GM18508 (cell line): ENCODE measurements around the gene TOR1B.

Source experiments
- ATAC-seq: cut with Tn5 transposase; IDR thresholded peaks from one replicate; pipeline ENCODE4 v1.9.1; 2021; ENCODE audit warnings: moderate number of reproducible peaks; ENCODE audit not compliant: insufficient read depth, unreplicated experiment

The TOR1B gene

DNA sequence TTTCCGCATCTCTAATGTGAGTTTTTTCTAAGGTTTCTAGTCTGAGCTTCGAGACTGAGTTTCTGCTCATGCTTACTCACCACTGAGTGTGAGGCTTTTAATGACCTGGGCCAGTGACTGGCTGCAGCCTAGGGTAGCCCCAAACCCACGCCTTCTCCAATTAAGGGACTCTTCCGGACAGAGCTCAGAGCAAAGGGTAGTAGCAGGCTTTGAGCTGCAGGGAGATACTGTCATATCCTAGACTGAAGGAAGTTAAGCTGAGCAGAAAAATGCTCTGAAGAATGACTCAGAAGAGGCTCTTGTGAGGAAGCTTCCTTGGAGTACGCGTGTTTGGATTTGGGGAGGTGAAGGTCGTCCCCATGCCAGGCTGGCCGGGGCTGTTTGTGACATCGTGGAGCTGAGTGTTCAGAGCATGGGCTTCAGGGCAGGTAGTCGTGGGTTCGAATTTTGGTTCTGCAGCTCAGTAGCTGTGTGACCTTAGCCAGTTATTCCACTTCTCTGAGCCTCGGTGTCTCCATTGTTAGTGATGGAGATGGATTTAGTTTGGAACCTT lies 35.8 kb downstream of the TOR1B start:
- ATAC-seq = no peak

DNA sequence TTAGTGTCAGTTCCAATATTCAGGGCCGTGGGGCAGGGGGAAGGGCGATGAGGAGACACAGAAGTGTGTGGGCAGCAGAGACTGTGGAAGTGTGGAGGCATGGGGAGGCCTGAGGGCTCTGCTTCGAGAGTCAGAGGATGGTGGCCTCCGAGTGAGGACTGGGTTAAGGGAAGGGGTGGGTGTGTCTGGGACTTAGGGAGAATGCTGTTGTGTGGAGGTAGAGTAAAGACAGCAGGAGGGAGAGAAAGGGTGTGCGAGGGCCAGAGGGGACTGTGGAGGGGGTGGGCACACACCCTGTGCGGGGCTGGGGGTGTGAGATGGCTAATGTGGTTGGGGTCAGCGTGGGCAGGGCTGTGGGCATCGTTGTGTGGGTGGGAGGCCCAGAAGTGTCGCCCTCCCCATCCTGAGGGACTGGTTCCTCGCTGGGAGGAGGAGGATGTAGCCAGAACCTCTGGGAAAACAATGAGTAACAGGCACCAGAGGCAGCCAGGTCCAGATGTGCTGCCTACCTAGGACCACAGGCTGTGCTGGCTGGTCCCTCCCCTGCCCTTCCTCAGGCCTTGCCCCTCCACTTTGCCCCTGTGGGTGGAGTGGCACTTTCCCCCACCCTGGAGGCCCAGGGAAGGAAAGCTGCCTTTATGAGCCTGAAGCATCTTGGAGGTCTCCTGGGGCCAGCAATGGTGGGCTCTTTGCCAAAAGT lies 36.5 kb downstream of the TOR1B start:
- no peak for ATAC-seq

DNA sequence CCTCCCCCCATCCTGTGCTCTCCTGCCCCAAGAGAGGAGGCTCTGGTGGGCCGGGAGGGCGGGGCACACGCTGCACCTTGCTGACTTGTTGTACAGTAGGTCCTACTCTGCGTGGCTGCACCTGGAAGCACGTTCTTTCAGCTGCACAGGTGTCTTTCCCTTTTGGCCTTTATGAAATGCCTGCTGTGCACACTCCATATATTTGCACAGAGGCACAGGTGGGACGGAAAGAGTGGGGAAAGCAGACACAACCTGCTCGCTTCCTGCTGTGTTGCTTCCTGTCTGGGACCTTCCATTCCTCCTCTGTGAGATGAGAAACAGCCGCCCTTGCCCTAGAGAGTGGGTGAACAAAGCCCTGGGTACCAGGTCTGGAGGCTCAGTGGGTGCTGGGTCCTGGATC lies 37.0 kb downstream of the TOR1B start:
- ATAC-seq = no peak

DNA sequence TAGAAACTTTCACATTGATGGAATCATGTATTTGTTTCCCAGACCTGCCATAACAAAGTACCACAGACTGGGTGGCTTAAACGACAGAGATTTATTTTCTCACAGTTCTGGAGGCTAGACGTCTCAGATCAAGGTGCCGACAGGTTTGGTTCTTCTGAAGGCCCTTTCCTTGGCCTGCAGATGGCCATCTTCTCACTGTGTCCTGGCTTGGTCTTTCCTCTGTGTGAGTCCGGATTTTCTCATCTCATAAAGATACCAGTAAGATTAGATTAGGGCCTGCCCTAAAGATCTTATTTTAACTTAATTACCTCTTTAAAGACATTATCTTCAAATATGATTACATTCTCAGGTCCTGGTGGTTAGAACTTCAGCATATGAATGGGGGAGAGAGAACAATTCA lies 38.1 kb downstream of the TOR1B start:
- ATAC-seq = no peak

DNA sequence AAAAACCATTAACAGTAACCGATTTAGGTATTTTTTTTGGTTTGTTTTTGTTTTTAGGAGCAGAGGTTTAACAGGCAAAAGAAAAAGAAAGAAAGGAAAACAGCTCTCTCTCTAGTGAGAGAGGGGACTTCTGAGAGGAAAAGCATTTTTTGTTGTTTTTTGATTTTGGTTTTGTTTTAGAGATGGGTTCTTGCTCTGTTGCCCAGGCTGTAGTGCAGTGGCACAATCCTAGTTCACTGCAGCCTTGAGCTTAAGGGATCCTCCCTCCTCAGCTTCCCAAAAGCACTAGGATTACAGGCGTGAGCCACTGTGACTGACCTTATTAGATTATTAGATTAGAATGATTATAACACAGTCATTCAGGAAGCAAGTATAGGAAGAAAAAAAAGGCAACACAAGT lies 42.4 kb downstream of the TOR1B start:
- no peak for ATAC-seq

DNA sequence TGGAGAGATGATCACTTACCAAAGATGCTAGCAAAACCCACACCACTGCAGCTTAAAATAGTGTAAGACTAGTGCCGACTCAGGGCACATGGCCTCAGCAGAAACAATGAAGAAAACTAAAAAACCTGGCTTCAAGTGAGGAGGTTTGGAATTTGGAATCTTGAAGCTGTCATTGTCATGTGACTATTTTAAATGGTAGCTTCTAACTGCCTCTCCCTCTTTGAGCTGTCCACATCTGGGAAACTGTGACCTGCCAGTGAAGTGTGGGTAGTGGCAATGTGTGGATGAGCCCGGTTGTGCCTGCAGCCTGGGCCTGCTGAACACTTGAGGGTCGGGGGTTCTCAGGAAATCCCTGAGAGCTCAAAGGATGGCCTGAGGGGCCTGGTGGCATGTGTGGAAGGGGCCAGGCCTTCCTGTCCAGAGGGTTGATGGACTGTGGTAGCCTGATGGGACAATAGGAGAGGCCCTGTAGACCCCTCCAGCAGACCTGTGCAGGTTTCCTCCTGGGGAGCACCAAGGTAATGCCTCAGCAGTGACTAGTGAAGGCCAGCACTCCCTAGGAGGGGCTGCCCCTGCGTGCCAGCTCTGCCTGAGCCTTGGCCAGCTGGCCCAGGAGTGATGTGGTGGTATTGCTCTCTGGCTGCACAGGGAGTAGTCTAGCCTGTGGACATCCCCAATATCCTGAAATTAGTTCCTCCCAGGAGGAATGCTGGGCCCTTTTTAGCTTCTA lies 45.9 kb downstream of the TOR1B start:
- ATAC-seq = no peak

DNA sequence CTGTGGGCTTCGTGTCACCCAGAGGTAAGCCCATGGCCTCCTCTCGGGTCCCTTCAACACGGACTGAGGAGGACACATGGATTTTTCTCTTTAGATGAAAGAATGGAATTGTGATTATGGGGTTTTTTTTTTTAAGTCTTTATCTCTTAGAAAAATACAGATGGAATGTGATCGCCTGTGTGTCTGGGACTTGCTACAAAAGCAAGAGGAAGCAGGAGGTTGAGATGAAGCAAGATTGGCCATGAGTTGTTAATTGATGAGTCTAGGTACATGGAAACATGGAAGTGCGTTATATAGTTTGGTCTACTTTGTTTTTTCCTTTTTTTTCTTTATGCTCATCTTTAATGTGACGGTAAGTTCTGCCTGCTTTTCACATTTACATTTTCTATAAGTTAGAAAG lies 46.9 kb downstream of the TOR1B start:
- no peak for ATAC-seq

DNA sequence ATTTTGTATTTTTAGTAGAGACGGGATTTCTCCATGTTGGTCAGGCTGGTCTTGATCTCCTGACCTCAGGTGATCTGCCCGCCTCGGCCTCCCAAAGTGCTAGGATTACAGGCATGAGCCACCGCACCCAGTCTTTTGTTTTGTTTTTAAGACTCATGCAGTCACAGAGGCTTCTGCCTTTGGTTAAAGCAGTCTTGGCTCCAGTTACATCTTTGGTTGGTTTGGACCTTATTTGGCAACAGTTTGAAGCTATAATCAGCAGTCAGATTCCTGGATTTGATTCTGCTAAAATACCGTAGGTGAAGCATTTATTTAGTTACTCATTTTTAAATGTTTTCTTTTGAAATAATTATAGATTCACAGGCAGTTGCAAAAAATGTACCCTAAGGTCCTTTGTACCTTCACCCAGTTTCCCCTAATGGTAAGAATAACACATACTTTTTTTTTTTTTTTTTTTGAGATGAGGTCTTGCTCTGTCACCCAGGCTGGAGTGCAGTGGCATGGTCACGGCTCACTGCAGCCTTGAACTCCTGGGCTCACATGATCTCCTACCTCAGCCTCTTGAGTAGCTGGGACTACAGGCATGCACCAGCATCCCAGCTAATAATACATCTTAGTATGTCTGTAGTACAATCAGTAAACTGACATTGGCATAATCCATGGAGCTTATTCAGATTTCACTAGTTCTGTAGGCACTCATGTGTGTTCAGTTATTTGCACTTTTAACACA lies 48.0 kb downstream of the TOR1B start:
- ATAC-seq = no peak

DNA sequence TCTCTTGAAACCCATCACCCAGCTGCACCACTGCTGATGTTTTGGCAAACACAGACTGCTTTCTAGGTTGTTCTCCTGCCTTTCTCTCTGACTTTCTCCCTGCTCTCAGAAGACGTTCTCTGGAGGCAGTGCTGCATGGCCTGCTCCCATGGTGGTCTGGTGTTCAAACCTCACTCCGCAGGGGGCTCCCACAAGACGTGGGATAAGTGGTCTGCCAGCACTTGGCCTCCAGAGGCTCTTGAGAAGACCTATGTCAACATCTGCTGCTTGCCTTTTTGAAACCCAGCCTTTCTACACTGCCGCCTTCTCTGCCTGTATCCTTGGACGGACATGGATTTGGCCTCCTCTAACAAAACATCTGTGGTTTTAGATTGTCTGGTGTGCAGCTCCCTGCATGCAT lies 48.8 kb downstream of the TOR1B start:
- ATAC-seq = no peak

DNA sequence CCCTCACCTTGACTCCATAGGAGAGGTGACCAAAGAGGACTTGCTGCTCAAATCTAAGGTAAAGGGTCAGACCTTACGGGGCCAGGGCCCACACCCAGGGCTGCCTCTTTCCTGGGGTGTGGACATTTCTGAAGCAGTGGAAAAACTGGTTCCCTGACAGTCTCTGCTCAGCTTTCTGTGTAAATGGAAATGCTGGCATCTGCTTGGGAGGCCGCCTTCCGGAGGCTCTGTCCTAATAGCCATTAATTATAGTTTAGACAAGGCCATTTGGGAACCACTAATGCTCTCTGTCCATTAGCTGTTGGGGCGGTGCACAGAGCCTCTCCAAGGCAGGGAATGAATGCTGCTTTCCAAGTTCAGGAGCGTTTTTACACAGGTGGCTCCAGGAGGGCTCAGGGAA lies 49.6 kb downstream of the TOR1B start:
- ATAC-seq = no peak

DNA sequence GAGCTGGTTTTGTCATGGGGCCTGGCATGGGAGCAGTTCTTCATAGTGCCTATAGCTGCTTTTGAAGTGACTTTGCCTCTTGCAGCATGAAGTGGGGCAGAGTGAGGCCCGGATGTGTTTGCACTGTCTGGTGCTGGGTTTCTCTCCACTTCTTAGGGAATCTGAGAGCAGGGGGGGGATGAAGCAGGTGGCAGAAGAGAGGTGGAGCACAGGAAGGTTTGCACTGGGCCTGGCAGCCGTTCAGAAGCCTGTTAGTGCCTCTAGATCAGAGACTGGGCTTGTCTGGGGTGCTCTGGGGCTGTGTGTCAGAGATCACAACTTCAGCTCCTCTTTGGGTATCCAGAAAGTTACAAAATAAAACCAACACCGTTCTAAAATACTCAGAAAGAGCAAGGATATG lies 50.6 kb downstream of the TOR1B start:
- ATAC-seq = no peak

DNA sequence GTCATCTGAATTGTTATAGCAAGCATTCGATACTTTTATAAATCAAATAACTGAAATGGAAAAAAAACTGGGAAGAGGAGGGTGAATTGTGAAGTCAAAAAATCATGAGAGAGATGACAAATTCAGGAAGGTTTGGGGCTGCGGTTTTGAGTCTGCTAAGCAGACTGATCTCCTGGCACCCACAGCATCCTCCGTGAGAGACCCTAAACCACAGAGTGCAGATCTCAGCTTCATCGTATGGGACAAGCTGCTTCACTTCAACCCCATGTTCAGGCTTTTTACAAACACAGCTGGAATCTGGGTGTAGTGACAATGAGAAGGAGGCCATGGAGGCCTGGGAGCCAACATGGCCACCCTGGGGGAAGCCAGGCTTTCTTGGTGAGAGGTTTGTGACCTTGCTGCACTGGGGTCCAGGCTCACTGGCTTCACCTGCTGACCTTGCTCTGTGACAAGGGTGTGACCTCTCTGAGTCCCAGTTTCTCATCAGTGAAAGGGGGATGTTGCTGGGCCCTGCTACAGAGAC lies 51.7 kb downstream of the TOR1B start:
- no peak for ATAC-seq

DNA sequence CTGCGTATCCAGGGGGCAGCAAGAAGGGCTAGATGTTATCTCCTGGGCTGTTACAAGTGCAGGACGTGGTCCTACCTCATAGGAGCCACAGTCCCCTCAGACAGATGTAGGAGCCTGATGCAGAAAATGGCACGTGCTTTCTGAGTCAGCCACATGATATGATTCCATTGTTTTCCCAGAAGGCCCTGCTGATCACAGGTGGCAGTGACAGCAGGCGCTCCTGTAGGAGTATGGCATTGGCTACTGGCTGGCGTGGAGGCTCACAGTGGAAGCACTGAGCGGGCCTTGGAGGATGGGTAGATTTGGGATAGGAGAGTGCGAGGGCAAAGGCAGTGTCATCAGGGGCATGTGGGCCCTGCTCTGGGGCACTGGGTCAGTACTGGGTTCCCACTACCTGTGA lies 54.2 kb downstream of the TOR1B start:
- ATAC-seq = no peak

DNA sequence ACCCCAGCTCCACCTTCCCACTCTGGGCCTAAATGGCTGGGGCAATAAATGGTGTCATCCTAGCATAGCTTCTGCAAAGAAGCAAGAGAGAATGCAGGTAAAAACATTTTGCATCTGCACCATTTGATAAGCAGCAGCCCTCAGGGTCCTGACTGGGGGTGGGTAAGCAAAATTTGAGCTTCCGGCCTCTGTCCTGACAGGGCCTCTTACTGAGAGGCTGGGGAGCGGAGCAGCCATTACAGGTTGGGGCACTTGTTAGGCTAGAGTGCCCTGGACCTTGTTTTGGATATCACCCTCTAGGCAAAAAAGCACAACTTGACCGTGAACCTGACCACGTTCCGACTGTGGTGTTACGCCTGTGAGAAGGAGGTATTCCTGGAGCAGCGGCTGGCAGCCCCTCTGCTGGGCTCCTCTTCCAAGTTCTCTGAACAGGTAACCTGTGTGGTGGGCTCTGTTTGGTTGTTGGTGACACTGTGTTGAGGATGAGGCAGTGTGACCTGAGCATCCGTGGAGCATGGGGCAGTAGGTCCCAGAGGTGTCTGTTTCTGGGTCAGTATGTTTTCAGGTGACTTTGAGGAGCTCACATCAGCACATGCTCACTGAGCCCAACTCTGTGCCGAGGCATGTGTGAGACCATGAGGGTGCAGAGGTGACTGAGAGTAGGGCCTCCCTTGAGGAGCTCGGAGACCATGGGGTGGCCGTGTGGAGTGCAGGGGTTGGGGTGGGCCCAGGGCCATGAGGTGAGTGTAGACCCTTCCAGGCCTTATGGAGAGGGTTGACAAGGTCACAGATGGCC lies 55.4 kb downstream of the TOR1B start:
- no peak for ATAC-seq
